Stimulated activated naive B cell treated with anti-CD40 and anti-IgM and Interleukin-4, amounts not matched to agents 10 μg/mL and 1 μg/mL and 100 μg/mL, for 72 hours (primary cell): ENCODE data around the gene C1QL1.
A peak's percentile ranks its signal among the peaks of the same experiment; 100 is the strongest.

Experiments
- ATAC-seq, 2 donors: fragments of 150-1000 bp; cut with Tn5 transposase; replicated peaks; 2 replicates each; pipeline ENCODE4 v1.10.0; 2021; ENCODE audit warnings: moderate library complexity in 1 of 2
- DNase-seq: peaks from one replicate; pipeline ENCODE4 v3.0.0; 2021
- H3K27ac Mint-ChIP-seq: one replicate; pipeline ENCODE4 v1.8.0; 2022; ENCODE audit warnings: mild to moderate bottlenecking, mixed read lengths
- H3K27me3 Mint-ChIP-seq, 2 donors: one replicate each; pipeline ENCODE4 v1.8.0; 2022; ENCODE audit warnings: mixed read lengths in 2 of 2
- H3K36me3 Mint-ChIP-seq, 2 donors: one replicate each; pipeline ENCODE4 v1.8.0; 2022; ENCODE audit warnings: mixed read lengths in 2 of 2, mild to moderate bottlenecking in 1 of 2
- H3K4me1 Mint-ChIP-seq, 2 donors: one replicate each; pipeline ENCODE4 v1.8.0; 2022; ENCODE audit warnings: mixed read lengths in 2 of 2, mild to moderate bottlenecking in 1 of 2
- H3K4me3 Mint-ChIP-seq, 2 donors: one replicate each; pipeline ENCODE4 v1.8.0; 2022; ENCODE audit warnings: mild to moderate bottlenecking in 2 of 2, mixed read lengths in 2 of 2, moderate library complexity in 1 of 2
- H3K9me3 Mint-ChIP-seq, 2 donors: one replicate each; pipeline ENCODE4 v1.8.0; 2022; ENCODE audit warnings: mixed read lengths in 2 of 2, mild to moderate bottlenecking in 1 of 2

Gene C1QL1

GRCh38 chr17:44924107-44924544, 44.0 kb downstream of the C1QL1 start:
- Mint-ChIP-seq H3K36me3 (no peaks in the 10 kb centered on the region), H3K4me3 (no peak overlapping the region), H3K27me3 (peaks cover 15 to 27% of the 10 kb centered on the region in 2 donors), H3K4me1 (peaks cover 16 to 17% of the 10 kb centered on the region in 2 donors), H3K27ac (no peak overlapping the region), H3K9me3 (no peaks in the 10 kb centered on the region)
- no peak for ATAC-seq
- DNase-seq = no peak

GRCh38 chr17:44922746-44923470, 45.2 kb downstream of the C1QL1 start:
- ATAC-seq (no peak), DNase-seq (no peak)
- Mint-ChIP-seq H3K36me3 (no peaks in the 10 kb centered on the region), H3K4me3 (no peak overlapping the region), H3K27me3 (peaks cover 15 to 27% of the 10 kb centered on the region in 2 donors), H3K27ac (no peak overlapping the region), H3K4me1 (peaks cover 16 to 17% of the 10 kb centered on the region in 2 donors), H3K9me3 (no peaks in the 10 kb centered on the region)

GRCh38 chr17:44922136-44922535, 46.0 kb downstream of the C1QL1 start:
- DNase-seq (no peak), ATAC-seq (no peak)
- Mint-ChIP-seq H3K9me3 (no peaks in the 10 kb centered on the region), H3K27me3 (peaks cover 15 to 27% of the 10 kb centered on the region in 2 donors), H3K4me1 (peaks cover 16 to 17% of the 10 kb centered on the region in 2 donors), H3K4me3 (no peak overlapping the region), H3K36me3 (no peaks in the 10 kb centered on the region), H3K27ac (no peak overlapping the region)

- no peaks in the 10 kb centered on the region for H3K9me3 Mint-ChIP-seq
- H3K36me3 Mint-ChIP-seq = no peaks in the 10 kb centered on the region
- no peak overlapping the region for H3K4me3 Mint-ChIP-seq
- H3K4me1 Mint-ChIP-seq = peaks cover 16 to 17% of the 10 kb centered on the region in 2 donors
- H3K27ac Mint-ChIP-seq = peak overlapping the region; percentile 47
- DNase-seq (no peak), ATAC-seq (no peak)
- H3K27me3 Mint-ChIP-seq = peaks cover 15 to 34% of the 10 kb centered on the region in 2 donors
Measured at GRCh38 chr17:44921122-44921882, 46.8 kb downstream of the C1QL1 start.

- peak; percentile 49 to 51 for ATAC-seq
- Mint-ChIP-seq H3K9me3 (no peaks in the 10 kb centered on the region), H3K27ac (no peak overlapping the region), H3K36me3 (no peaks in the 10 kb centered on the region), H3K27me3 (peaks cover 20 to 42% of the 10 kb centered on the region in 2 donors), H3K4me1 (peaks cover 16 to 17% of the 10 kb centered on the region in 2 donors), H3K4me3 (peak overlapping the region in 1 of 2 donors; percentile 26)
- DNase-seq = no peak
Measured at GRCh38 chr17:44920565-44920940, 47.5 kb downstream of the C1QL1 start.

GRCh38 chr17:44919885-44920564, 48.1 kb downstream of the C1QL1 start:
- H3K4me1 Mint-ChIP-seq = peaks cover 16 to 17% of the 10 kb centered on the region in 2 donors
- peak; percentile 92 for ATAC-seq
- DNase-seq = peak; percentile 72
- peak overlapping the region; percentile 17 for H3K27ac Mint-ChIP-seq
- peak overlapping the region in 1 of 2 donors; percentile 26 for H3K4me3 Mint-ChIP-seq
- no peaks in the 10 kb centered on the region for H3K36me3 Mint-ChIP-seq
- H3K9me3 Mint-ChIP-seq = no peaks in the 10 kb centered on the region
- peaks cover 20 to 47% of the 10 kb centered on the region in 2 donors for H3K27me3 Mint-ChIP-seq

GRCh38 chr17:44919411-44919810, 48.7 kb downstream of the C1QL1 start:
- Mint-ChIP-seq H3K4me1 (peaks cover 16 to 17% of the 10 kb centered on the region in 2 donors), H3K27me3 (peaks cover 20 to 53% of the 10 kb centered on the region in 2 donors), H3K9me3 (no peaks in the 10 kb centered on the region), H3K36me3 (no peaks in the 10 kb centered on the region), H3K4me3 (no peak overlapping the region), H3K27ac (no peak overlapping the region)
- no peak for DNase-seq
- ATAC-seq = no peak

GRCh38 chr17:44918006-44918405, 50.1 kb downstream of the C1QL1 start:
- Mint-ChIP-seq H3K27ac (no peak overlapping the region), H3K36me3 (no peaks in the 10 kb centered on the region), H3K27me3 (peaks cover 26 to 63% of the 10 kb centered on the region in 2 donors), H3K9me3 (no peaks in the 10 kb centered on the region), H3K4me3 (no peak overlapping the region), H3K4me1 (peaks cover 17 to 21% of the 10 kb centered on the region in 2 donors)
- no peak for ATAC-seq
- DNase-seq = no peak

GRCh38 chr17:44917456-44917855, 50.6 kb downstream of the C1QL1 start:
- Mint-ChIP-seq H3K27ac (no peak overlapping the region), H3K4me1 (peaks cover 17 to 21% of the 10 kb centered on the region in 2 donors), H3K4me3 (no peak overlapping the region), H3K9me3 (no peaks in the 10 kb centered on the region), H3K36me3 (no peaks in the 10 kb centered on the region), H3K27me3 (peaks cover 28 to 61% of the 10 kb centered on the region in 2 donors)
- no peak for DNase-seq
- no peak for ATAC-seq

GRCh38 chr17:44916781-44917241, 51.3 kb downstream of the C1QL1 start:
- peaks cover 27 to 60% of the 10 kb centered on the region in 2 donors for H3K27me3 Mint-ChIP-seq
- H3K27ac Mint-ChIP-seq = peak overlapping the region; percentile 21

GRCh38 chr17:44915862-44916780, 52.0 kb downstream of the C1QL1 start:
- H3K36me3 Mint-ChIP-seq = no peaks in the 10 kb centered on the region
- H3K4me3 Mint-ChIP-seq = no peak overlapping the region
- DNase-seq (no peak), ATAC-seq (no peak)
- no peaks in the 10 kb centered on the region for H3K9me3 Mint-ChIP-seq
- H3K27ac Mint-ChIP-seq = no peak overlapping the region
- peaks cover 20 to 23% of the 10 kb centered on the region in 2 donors for H3K4me1 Mint-ChIP-seq
- H3K27me3 Mint-ChIP-seq = peaks cover 27 to 58% of the 10 kb centered on the region in 2 donors

More at GRCh38 chr17:44916781-44917241, 51.3 kb downstream of the C1QL1 start:
- Mint-ChIP-seq H3K36me3 (no peaks in the 10 kb centered on the region), H3K4me3 (no peak overlapping the region), H3K4me1 (peaks cover 17 to 21% of the 10 kb centered on the region in 2 donors), H3K9me3 (no peaks in the 10 kb centered on the region)
- ATAC-seq (no peak), DNase-seq (no peak)

- no peaks in the 10 kb centered on the region for H3K36me3 Mint-ChIP-seq
- no peak within 1 kb of the TSS for H3K27ac Mint-ChIP-seq
- peaks cover 30 to 58% of the 10 kb centered on the region in 2 donors for H3K27me3 Mint-ChIP-seq
Measured at GRCh38 chr17:44915321-44915726, 52.8 kb downstream of the C1QL1 start, which contains the start of gene GFAP. Gene GFAP (minus strand): TSS chr17:44915500. CDS start chr17:44915486, 14 bp downstream.

GRCh38 chr17:44914698-44915271, 53.3 kb downstream of the C1QL1 start:
- no peaks in the 10 kb centered on the region for H3K9me3 Mint-ChIP-seq
- H3K4me3 Mint-ChIP-seq = no peak overlapping the region
- ATAC-seq (no peak), DNase-seq (no peak)
- H3K27ac Mint-ChIP-seq = no peak overlapping the region
- peaks cover 12 to 17% of the 10 kb centered on the region in 2 donors for H3K4me1 Mint-ChIP-seq
- peaks cover 34 to 59% of the 10 kb centered on the region in 2 donors for H3K27me3 Mint-ChIP-seq
- no peaks in the 10 kb centered on the region for H3K36me3 Mint-ChIP-seq

More at GRCh38 chr17:44915321-44915726, 52.8 kb downstream of the C1QL1 start, which contains the start of gene GFAP:
- H3K4me3 Mint-ChIP-seq = no peak within 1 kb of the TSS
- H3K4me1 Mint-ChIP-seq = peaks cover 17 to 23% of the 10 kb centered on the region in 2 donors
- DNase-seq (no peak), ATAC-seq (no peak)
- no peaks in the 10 kb centered on the region for H3K9me3 Mint-ChIP-seq
